Activated naive CD4-positive, alpha-beta T cell treated with anti-CD3 and anti-CD28 coated beads for 36 hours (primary cell): ENCODE data around the gene TXNDC17. TPM values are rescaled to one million over a fixed set of nuclear protein-coding genes. Genes with fewer than 3 reads are reported as not detected.

ENCODE experiments used
- CTCF ChIA-PET: fragments of 350-600 bp; sonication (Branson Sonifier 250); formaldehyde crosslinking; loops from one replicate; lab custom pipeline; 2021; ENCODE audit warnings: antibody characterized with exemption; lab: Charles Lee
- DNase-seq: peaks from one replicate; pipeline ENCODE4 v3.0.0-alpha.2; 2020
- H3K27ac Mint-ChIP-seq: one replicate; pipeline ENCODE4 v1.8.0; 2021; ENCODE audit warnings: mild to moderate bottlenecking, mixed read lengths
- H3K27me3 Mint-ChIP-seq: one replicate; pipeline ENCODE4 v1.8.0; 2021; ENCODE audit warnings: low read depth, mixed read lengths
- H3K36me3 Mint-ChIP-seq: one replicate; pipeline ENCODE4 v1.8.0; 2021; ENCODE audit warnings: low read depth, mixed read lengths
- H3K4me1 Mint-ChIP-seq: one replicate; pipeline ENCODE4 v1.8.0; 2021; ENCODE audit warnings: low read depth, mixed read lengths
- H3K4me3 Mint-ChIP-seq: one replicate; pipeline ENCODE4 v1.8.0; 2021; ENCODE audit warnings: mild to moderate bottlenecking, moderate library complexity, mixed read lengths
- H3K9me3 Mint-ChIP-seq: one replicate; pipeline ENCODE4 v1.8.0; 2021; ENCODE audit warnings: mixed read lengths
- intact Hi-C: fragments of 100-400 bp; cut with micrococcal nuclease; formaldehyde crosslinking; loops from one replicate; pipeline ENCODE4 v1.15.1; 2023
- total RNA-seq, 2 experiments: library from RNA; stranded (reverse); gene quantifications; one replicate each; pipeline ENCODE4 v1.2.3, GENCODE V29; 2021

Gene TXNDC17
- total RNA-seq, 2 experiments from 2014 or later = 71.4 to 85.8 TPM

- Mint-ChIP-seq H3K27ac (no peak overlapping the region), H3K9me3 (no peaks in the 10 kb centered on the region), H3K4me3 (no peak overlapping the region), H3K4me1 (peaks cover 6% of the 10 kb centered on the region), H3K36me3 (peaks cover 2% of the 10 kb centered on the region), H3K27me3 (no peaks in the 10 kb centered on the region)
- CTCF ChIA-PET = interaction anchor here (0.6 to 2.4 kb wide), 16 partner anchors 9 to 487 kb away, joined by 3 to 21 read pairs (median 4); no protein-coding TSS in a partner anchor
- DNase-seq = no peak
- intact Hi-C loops = loop anchor here (1.0 to 5.0 kb wide), 3 partner anchors 91 to 338 kb away; partner anchors contain the start of gene XAF1
Observed at GRCh38 chr17:6666557-6666956, 25.7 kb downstream of the TXNDC17 start.

GRCh38 chr17:6667516-6667915, 26.7 kb downstream of the TXNDC17 start:
- intact Hi-C loops = loop anchor here (5.0 kb wide), 1 partner anchor 90 kb away; the partner anchor contains the start of gene XAF1
- no peaks in the 10 kb centered on the region for H3K27me3 Mint-ChIP-seq
- H3K4me1 Mint-ChIP-seq = peaks cover 6% of the 10 kb centered on the region
- no peaks in the 10 kb centered on the region for H3K9me3 Mint-ChIP-seq
- H3K36me3 Mint-ChIP-seq = peaks cover 2% of the 10 kb centered on the region
- CTCF ChIA-PET = interaction anchor here (0.6 to 2.4 kb wide), 9 partner anchors 8 to 368 kb away, joined by 3 to 21 read pairs (median 4); partner anchors contain the start of gene SLC16A13
- H3K4me3 Mint-ChIP-seq = no peak overlapping the region
- H3K27ac Mint-ChIP-seq = no peak overlapping the region
- no peak for DNase-seq

- H3K9me3 Mint-ChIP-seq = no peaks in the 10 kb centered on the region
- H3K27me3 Mint-ChIP-seq = no peaks in the 10 kb centered on the region
- CTCF ChIA-PET = interaction anchor here (0.6 to 1.4 kb wide), 3 partner anchors 8 to 226 kb away, joined by 3 to 5 read pairs (median 4); no protein-coding TSS in a partner anchor
- peaks cover 2% of the 10 kb centered on the region for H3K36me3 Mint-ChIP-seq
- intact Hi-C loops = loop anchor here (5.0 kb wide), 1 partner anchor 89 kb away; the partner anchor contains the start of gene XAF1
- no peak for DNase-seq
- H3K27ac Mint-ChIP-seq = no peak overlapping the region
- H3K4me1 Mint-ChIP-seq = peaks cover 6% of the 10 kb centered on the region
- no peak overlapping the region for H3K4me3 Mint-ChIP-seq
Observed at GRCh38 chr17:6668219-6668618, 27.4 kb downstream of the TXNDC17 start.

GRCh38 chr17:6668727-6669425, 28.0 kb downstream of the TXNDC17 start:
- H3K9me3 Mint-ChIP-seq = no peaks in the 10 kb centered on the region

GRCh38 chr17:6669479-6670212, 28.8 kb downstream of the TXNDC17 start:
- peaks cover 2% of the 10 kb centered on the region for H3K36me3 Mint-ChIP-seq
- CTCF ChIA-PET = interaction anchor here (1.0 to 1.8 kb wide), 3 partner anchors 9 to 174 kb away, joined by 3 to 4 read pairs (median 4); no protein-coding TSS in a partner anchor
- no peaks in the 10 kb centered on the region for H3K9me3 Mint-ChIP-seq
- no peak overlapping the region for H3K27ac Mint-ChIP-seq
- no peak for DNase-seq
- H3K4me3 Mint-ChIP-seq = no peak overlapping the region
- H3K27me3 Mint-ChIP-seq = no peaks in the 10 kb centered on the region
- peaks cover 6% of the 10 kb centered on the region for H3K4me1 Mint-ChIP-seq
- intact Hi-C loops = loop anchor here (5.0 kb wide), 1 partner anchor 88 kb away; the partner anchor contains the start of gene XAF1

More at GRCh38 chr17:6668727-6669425, 28.0 kb downstream of the TXNDC17 start:
- CTCF ChIA-PET = interaction anchor here (1.4 to 1.8 kb wide), 2 partner anchors 175 kb away, joined by 4 to 5 read pairs; no protein-coding TSS in a partner anchor
- H3K4me1 Mint-ChIP-seq = peaks cover 6% of the 10 kb centered on the region
- no peak overlapping the region for H3K27ac Mint-ChIP-seq
- intact Hi-C loops = loop anchor here (5.0 kb wide), 1 partner anchor 88 kb away; the partner anchor contains the start of gene XAF1
- H3K4me3 Mint-ChIP-seq = no peak overlapping the region
- no peaks in the 10 kb centered on the region for H3K27me3 Mint-ChIP-seq
- peaks cover 2% of the 10 kb centered on the region for H3K36me3 Mint-ChIP-seq
- DNase-seq = no peak

- Mint-ChIP-seq H3K4me3 (no peak overlapping the region), H3K27me3 (no peaks in the 10 kb centered on the region), H3K36me3 (peaks cover 2% of the 10 kb centered on the region), H3K4me1 (peaks cover 6% of the 10 kb centered on the region), H3K27ac (no peak overlapping the region), H3K9me3 (no peaks in the 10 kb centered on the region)
- no peak for DNase-seq
- CTCF ChIA-PET = interaction anchor here (1.1 to 1.8 kb wide), 2 partner anchors 69 to 173 kb away, joined by 3 to 4 read pairs; no protein-coding TSS in a partner anchor
- intact Hi-C loops = no loop called here
Observed at GRCh38 chr17:6670571-6670970, 29.7 kb downstream of the TXNDC17 start.

GRCh38 chr17:6670999-6671398, 30.1 kb downstream of the TXNDC17 start:
- H3K4me1 Mint-ChIP-seq = peaks cover 6% of the 10 kb centered on the region
- no peak for DNase-seq
- no peaks in the 10 kb centered on the region for H3K9me3 Mint-ChIP-seq
- no peak overlapping the region for H3K4me3 Mint-ChIP-seq
- H3K27me3 Mint-ChIP-seq = no peaks in the 10 kb centered on the region
- peaks cover 2% of the 10 kb centered on the region for H3K36me3 Mint-ChIP-seq
- intact Hi-C loops = no loop called here
- CTCF ChIA-PET = interaction anchor here (1.4 kb wide), 1 partner anchor 173 kb away, joined by 3 read pairs; no protein-coding TSS in a partner anchor
- no peak overlapping the region for H3K27ac Mint-ChIP-seq

- Mint-ChIP-seq H3K9me3 (no peaks in the 10 kb centered on the region), H3K4me3 (no peak overlapping the region), H3K36me3 (peaks cover 2% of the 10 kb centered on the region), H3K4me1 (peaks cover 6% of the 10 kb centered on the region), H3K27ac (no peak overlapping the region), H3K27me3 (no peaks in the 10 kb centered on the region)
- intact Hi-C loops = no loop called here
- no peak for DNase-seq
- CTCF ChIA-PET = interaction anchor here (1.4 kb wide), 1 partner anchor 172 kb away, joined by 3 read pairs; no protein-coding TSS in a partner anchor
Observed at GRCh38 chr17:6671431-6671830, 30.6 kb downstream of the TXNDC17 start.

- H3K36me3 Mint-ChIP-seq = peaks cover 2% of the 10 kb centered on the region
- no peak for DNase-seq
- CTCF ChIA-PET = no interaction called here
- H3K4me1 Mint-ChIP-seq = peaks cover 4% of the 10 kb centered on the region
- no peaks in the 10 kb centered on the region for H3K9me3 Mint-ChIP-seq
- H3K27me3 Mint-ChIP-seq = peaks cover 6% of the 10 kb centered on the region
- intact Hi-C loops = no loop called here
- H3K4me3 Mint-ChIP-seq = no peak overlapping the region
- no peak overlapping the region for H3K27ac Mint-ChIP-seq
Observed at GRCh38 chr17:6674586-6674985, 33.7 kb downstream of the TXNDC17 start.

GRCh38 chr17:6675201-6675825, 34.5 kb downstream of the TXNDC17 start:
- DNase-seq = no peak
- CTCF ChIA-PET = interaction anchor here (0.6 to 0.7 kb wide), 2 partner anchors 7 to 9 kb away, joined by 4 to 5 read pairs; no protein-coding TSS in a partner anchor
- no peaks in the 10 kb centered on the region for H3K9me3 Mint-ChIP-seq
- peaks cover 9% of the 10 kb centered on the region for H3K27me3 Mint-ChIP-seq
- H3K36me3 Mint-ChIP-seq = peaks cover 2% of the 10 kb centered on the region
- peaks cover 4% of the 10 kb centered on the region for H3K4me1 Mint-ChIP-seq
- no peak overlapping the region for H3K4me3 Mint-ChIP-seq
- intact Hi-C loops = no loop called here
- no peak overlapping the region for H3K27ac Mint-ChIP-seq

- no peak for DNase-seq
- CTCF ChIA-PET = interaction anchor here (0.9 kb wide), 1 partner anchor 10 kb away, joined by 3 read pairs; no protein-coding TSS in a partner anchor
- Mint-ChIP-seq H3K4me1 (peaks cover 4% of the 10 kb centered on the region), H3K4me3 (no peak overlapping the region), H3K27me3 (peaks cover 16% of the 10 kb centered on the region), H3K36me3 (no peaks in the 10 kb centered on the region), H3K9me3 (no peaks in the 10 kb centered on the region), H3K27ac (no peak overlapping the region)
- intact Hi-C loops = no loop called here
Observed at GRCh38 chr17:6676802-6677157, 35.9 kb downstream of the TXNDC17 start.
